Omental fat pad (tissue), 4 donors: ENCODE results near the gene CHRNA4. TPM values are rescaled to one million over a fixed set of nuclear protein-coding genes. Genes with fewer than 3 reads are reported as not detected.

Experiments used
- ATAC-seq: fragments of 150-250 bp; one replicate; pipeline ENCODE4 v1.9.1; 2016; ENCODE audit warnings: mild to moderate bottlenecking, moderate library complexity; ENCODE audit not compliant: low FRiP score
- DNase-seq: peaks from one replicate; pipeline ENCODE4 v3.0.0-alpha.2; 2019; ENCODE audit warnings: low spot score
- CTCF ChIP-seq, 3 donors: fragments of 450-650 bp; IDR thresholded peaks; one replicate each; pipeline ENCODE4 v1.5.1; 2016 to 2017; ENCODE audit warnings: antibody characterized with exemption in 3 of 3, mild to moderate bottlenecking in 3 of 3, moderate library complexity in 2 of 3
- total RNA-seq, 4 donors: library from RNA; depleted of rRNA; stranded (reverse); fragments of >200 nt; gene quantifications; one replicate each; pipeline ENCODE4 v1.1.0, GENCODE V29; 2016

The CHRNA4 gene
- total RNA-seq, 4 donors from 2014 or later, result not detected

- DNase-seq (no peak), ATAC-seq (no peak)
- TF ChIP-seq CTCF (IDR thresholded peaks at IDR 0.05), result no peak
These were observed 35.2 kb upstream of the CHRNA4 start for GRCh38 chr20:63396300-63396699.

GRCh38 chr20:63395723-63396122 is 34.6 kb upstream of the CHRNA4 start:
- DNase-seq (no peak), ATAC-seq (no peak)
- no peak for TF ChIP-seq CTCF (IDR thresholded peaks at IDR 0.05)

- no peak for DNase-seq
- no peak for TF ChIP-seq CTCF (IDR thresholded peaks at IDR 0.05)
- no peak for ATAC-seq
These were observed 33.8 kb upstream of the CHRNA4 start for GRCh38 chr20:63394920-63395455.

- TF ChIP-seq CTCF (IDR thresholded peaks at IDR 0.05), result no peak
- no peak for ATAC-seq
- no peak for DNase-seq
These were observed 33.1 kb upstream of the CHRNA4 start for GRCh38 chr20:63394069-63394919.

- no peak for DNase-seq
- no peak for TF ChIP-seq CTCF (IDR thresholded peaks at IDR 0.05)
- ATAC-seq, result no peak
These were observed 32.4 kb upstream of the CHRNA4 start for GRCh38 chr20:63393566-63393965.

GRCh38 chr20:63392465-63393365 is 31.6 kb upstream of the CHRNA4 start:
- no peak for TF ChIP-seq CTCF (IDR thresholded peaks at IDR 0.05)
- DNase-seq (no peak), ATAC-seq (no peak)
